ENCODE results near the gene FAM13A. TPM values are rescaled to one million over a fixed set of nuclear protein-coding genes. Genes with fewer than 3 reads are reported as not detected.

The FAM13A gene
- total and polyA plus RNA-seq, 2 of the 8 experiments (the other 6 are each of a cell fraction or from before 2014, with no cell fraction given) = 7.1 to 16.5 TPM

- TF ChIP-seq CHD7 (IDR thresholded peaks at IDR 0.05; ENCODE audit: insufficient replicate concordance, low read length) = no peak
- no peak for TF ChIP-seq SP1 (IDR thresholded peaks at IDR 0.05; ENCODE audit: low read depth, low read length)
- TF ChIP-seq CREB1 (IDR thresholded peaks at IDR 0.05) = no peak
Measured at GRCh38 chr4:88761861-88762523, 295.0 kb downstream of the FAM13A start (continued).

Data from H1 (cell line).